ENCODE results near the gene RFLNA.

DNA sequence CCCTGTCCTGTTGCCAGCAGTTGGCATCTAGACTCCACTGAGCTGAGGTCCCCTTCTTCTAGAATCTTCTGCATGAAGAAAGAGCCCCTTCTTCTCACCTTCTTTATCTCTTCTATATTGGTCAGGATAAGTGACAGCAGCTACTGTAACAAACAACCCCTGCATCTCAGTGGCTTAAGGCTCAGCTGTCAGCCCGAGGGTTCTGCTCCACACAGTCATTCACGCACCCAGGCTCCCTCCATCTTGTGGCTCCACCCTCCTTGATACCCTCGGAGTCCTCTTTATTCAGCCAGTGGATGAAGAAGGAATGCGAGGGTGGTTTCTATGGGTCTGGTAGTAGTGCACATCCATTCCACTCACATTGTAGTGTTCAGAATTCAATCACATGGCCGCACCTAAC is 10.5 kb upstream of the RFLNA start:
- TF ChIP-seq EP300 (IDR thresholded peaks at IDR 0.05), result no peak
- TF ChIP-seq, protein P1, sequence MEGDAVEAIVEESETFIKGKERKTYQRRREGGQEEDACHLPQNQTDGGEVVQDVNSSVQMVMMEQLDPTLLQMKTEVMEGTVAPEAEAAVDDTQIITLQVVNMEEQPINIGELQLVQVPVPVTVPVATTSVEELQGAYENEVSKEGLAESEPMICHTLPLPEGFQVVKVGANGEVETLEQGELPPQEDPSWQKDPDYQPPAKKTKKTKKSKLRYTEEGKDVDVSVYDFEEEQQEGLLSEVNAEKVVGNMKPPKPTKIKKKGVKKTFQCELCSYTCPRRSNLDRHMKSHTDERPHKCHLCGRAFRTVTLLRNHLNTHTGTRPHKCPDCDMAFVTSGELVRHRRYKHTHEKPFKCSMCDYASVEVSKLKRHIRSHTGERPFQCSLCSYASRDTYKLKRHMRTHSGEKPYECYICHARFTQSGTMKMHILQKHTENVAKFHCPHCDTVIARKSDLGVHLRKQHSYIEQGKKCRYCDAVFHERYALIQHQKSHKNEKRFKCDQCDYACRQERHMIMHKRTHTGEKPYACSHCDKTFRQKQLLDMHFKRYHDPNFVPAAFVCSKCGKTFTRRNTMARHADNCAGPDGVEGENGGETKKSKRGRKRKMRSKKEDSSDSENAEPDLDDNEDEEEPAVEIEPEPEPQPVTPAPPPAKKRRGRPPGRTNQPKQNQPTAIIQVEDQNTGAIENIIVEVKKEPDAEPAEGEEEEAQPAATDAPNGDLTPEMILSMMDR (IDR thresholded peaks at IDR 0.05), result no peak

Measured in tibial nerve (tissue), 4 donors.